Measurements from ENCODE around the gene KRT40. TPM values are rescaled to one million over a fixed set of nuclear protein-coding genes. Genes with fewer than 3 reads are reported as not detected.

The KRT40 gene
- total RNA-seq, 1 experiment from 2014 or later, result not detected

DNA sequence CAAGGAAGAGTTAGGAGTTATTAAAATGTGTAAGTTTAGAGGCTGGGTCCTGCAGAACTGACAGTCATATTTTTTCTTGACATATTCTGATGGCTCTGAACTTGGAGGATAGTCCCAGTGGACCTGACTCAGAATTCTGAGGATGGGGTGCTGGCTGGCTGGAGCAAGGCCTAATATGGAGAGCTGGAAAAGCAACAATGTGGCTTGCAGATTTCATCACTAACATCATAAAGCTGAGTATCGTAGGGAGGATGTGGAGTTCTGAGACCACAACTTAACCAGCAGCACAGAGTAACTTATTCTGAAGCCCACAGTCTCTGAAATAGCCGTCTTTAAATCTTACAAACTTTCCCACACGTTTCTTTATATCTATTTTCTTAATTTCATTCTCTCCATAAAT is 40.6 kb upstream of the KRT40 start:
- H3K27ac ChIP-seq (ENCODE audit: low read depth, low read length), result no peak overlapping the region
- H2AFZ ChIP-seq (ENCODE audit: low read depth, low read length, poor library complexity, severe bottlenecking), result no peak overlapping the region
- H3K4me1 ChIP-seq (ENCODE audit: control insufficient read depth in 1 of 2, insufficient read depth in 2 of 2, low read length in 2 of 2), result no peaks in the 10 kb centered on the region
- H3K79me2 ChIP-seq (ENCODE audit: insufficient read depth, low read length), result no peaks in the 10 kb centered on the region
- no TSS peak for BruUV-seq (replicated peaks)
- H3K4me2 ChIP-seq (ENCODE audit: low read length), result no peak overlapping the region
- H3K9ac ChIP-seq (ENCODE audit: low read length), result no peak overlapping the region
- intact Hi-C loops (cut with micrococcal nuclease), result no loop called here
- POLR2A ChIA-PET, result no interaction called here
- ATAC-seq (no peak), DNase-seq (ENCODE audit: low read depth, low spot score) (no peak)
- RAD21 ChIA-PET (ENCODE audit: low non-redundant PET in 1 of 2, low total read pairs in 2 of 2, uncharacterized antibody in 2 of 2, unreplicated experiment in 2 of 2), result no interaction called here
- no peaks in the 10 kb centered on the region for H3K27me3 ChIP-seq (ENCODE audit: insufficient read depth, low read length)
- no peaks in the 10 kb centered on the region for H3K9me2 ChIP-seq (ENCODE audit: insufficient read depth)
- H4K20me1 ChIP-seq (ENCODE audit: insufficient read depth), result no peaks in the 10 kb centered on the region
- H3K36me3 ChIP-seq (ENCODE audit: control insufficient read depth in 1 of 2, insufficient read depth in 2 of 2, low read length in 2 of 2), result no peaks in the 10 kb centered on the region; a peak in 1 of 4 replicates
- TF ChIP-seq, protein P1, sequence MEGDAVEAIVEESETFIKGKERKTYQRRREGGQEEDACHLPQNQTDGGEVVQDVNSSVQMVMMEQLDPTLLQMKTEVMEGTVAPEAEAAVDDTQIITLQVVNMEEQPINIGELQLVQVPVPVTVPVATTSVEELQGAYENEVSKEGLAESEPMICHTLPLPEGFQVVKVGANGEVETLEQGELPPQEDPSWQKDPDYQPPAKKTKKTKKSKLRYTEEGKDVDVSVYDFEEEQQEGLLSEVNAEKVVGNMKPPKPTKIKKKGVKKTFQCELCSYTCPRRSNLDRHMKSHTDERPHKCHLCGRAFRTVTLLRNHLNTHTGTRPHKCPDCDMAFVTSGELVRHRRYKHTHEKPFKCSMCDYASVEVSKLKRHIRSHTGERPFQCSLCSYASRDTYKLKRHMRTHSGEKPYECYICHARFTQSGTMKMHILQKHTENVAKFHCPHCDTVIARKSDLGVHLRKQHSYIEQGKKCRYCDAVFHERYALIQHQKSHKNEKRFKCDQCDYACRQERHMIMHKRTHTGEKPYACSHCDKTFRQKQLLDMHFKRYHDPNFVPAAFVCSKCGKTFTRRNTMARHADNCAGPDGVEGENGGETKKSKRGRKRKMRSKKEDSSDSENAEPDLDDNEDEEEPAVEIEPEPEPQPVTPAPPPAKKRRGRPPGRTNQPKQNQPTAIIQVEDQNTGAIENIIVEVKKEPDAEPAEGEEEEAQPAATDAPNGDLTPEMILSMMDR (IDR thresholded peaks at IDR 0.05 in 2 of 3, conservative IDR thresholded peaks at IDR 0.05 in 1 of 3; ENCODE audit: borderline replicate concordance in 1 of 3, insufficient read depth in 1 of 3, low read depth in 2 of 3, low read length in 2 of 3), result no peak
- TF ChIP-seq ELF1 (IDR thresholded peaks at IDR 0.05; ENCODE audit: borderline replicate concordance, low read depth), result no peak
- no peak for TF ChIP-seq RAD21 (IDR thresholded peaks at IDR 0.05; ENCODE audit: low read depth)
- TF ChIP-seq EZH2phosphoT487 (IDR thresholded peaks at IDR 0.05; ENCODE audit: borderline replicate concordance), result no peak
- TF ChIP-seq SIN3A (IDR thresholded peaks at IDR 0.05; ENCODE audit: low read depth), result no peak
- TF ChIP-seq EGR1 (IDR thresholded peaks at IDR 0.05; ENCODE audit: low read depth), result no peak
- TF ChIP-seq TCF7L2 (IDR thresholded peaks at IDR 0.05; ENCODE audit: borderline replicate concordance, extremely low read depth, insufficient read depth, insufficient read length), result no peak
- no peak for TF ChIP-seq CEBPB (IDR thresholded peaks at IDR 0.05; ENCODE audit: low read depth)
- no peak for TF ChIP-seq SRF (IDR thresholded peaks at IDR 0.05; ENCODE audit: low read depth)
- TF ChIP-seq, protein P2, sequence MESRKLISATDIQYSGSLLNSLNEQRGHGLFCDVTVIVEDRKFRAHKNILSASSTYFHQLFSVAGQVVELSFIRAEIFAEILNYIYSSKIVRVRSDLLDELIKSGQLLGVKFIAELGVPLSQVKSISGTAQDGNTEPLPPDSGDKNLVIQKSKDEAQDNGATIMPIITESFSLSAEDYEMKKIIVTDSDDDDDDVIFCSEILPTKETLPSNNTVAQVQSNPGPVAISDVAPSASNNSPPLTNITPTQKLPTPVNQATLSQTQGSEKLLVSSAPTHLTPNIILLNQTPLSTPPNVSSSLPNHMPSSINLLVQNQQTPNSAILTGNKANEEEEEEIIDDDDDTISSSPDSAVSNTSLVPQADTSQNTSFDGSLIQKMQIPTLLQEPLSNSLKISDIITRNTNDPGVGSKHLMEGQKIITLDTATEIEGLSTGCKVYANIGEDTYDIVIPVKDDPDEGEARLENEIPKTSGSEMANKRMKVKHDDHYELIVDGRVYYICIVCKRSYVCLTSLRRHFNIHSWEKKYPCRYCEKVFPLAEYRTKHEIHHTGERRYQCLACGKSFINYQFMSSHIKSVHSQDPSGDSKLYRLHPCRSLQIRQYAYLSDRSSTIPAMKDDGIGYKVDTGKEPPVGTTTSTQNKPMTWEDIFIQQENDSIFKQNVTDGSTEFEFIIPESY (IDR thresholded peaks at IDR 0.05; ENCODE audit: extremely low read depth, insufficient replicate concordance, low read length), result no peak
- TF ChIP-seq FOSL1 (IDR thresholded peaks at IDR 0.05; ENCODE audit: low read depth), result no peak
- TF ChIP-seq, protein P3, sequence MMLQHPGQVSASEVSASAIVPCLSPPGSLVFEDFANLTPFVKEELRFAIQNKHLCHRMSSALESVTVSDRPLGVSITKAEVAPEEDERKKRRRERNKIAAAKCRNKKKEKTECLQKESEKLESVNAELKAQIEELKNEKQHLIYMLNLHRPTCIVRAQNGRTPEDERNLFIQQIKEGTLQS (IDR thresholded peaks at IDR 0.05), result no peak
- TF ChIP-seq EZH2 (IDR thresholded peaks at IDR 0.05), result no peak
- no peak for TF ChIP-seq POLR2A (IDR thresholded peaks at IDR 0.05; ENCODE audit: borderline replicate concordance, extremely low read depth, insufficient read depth, insufficient read length)
- TF ChIP-seq, protein P4, sequence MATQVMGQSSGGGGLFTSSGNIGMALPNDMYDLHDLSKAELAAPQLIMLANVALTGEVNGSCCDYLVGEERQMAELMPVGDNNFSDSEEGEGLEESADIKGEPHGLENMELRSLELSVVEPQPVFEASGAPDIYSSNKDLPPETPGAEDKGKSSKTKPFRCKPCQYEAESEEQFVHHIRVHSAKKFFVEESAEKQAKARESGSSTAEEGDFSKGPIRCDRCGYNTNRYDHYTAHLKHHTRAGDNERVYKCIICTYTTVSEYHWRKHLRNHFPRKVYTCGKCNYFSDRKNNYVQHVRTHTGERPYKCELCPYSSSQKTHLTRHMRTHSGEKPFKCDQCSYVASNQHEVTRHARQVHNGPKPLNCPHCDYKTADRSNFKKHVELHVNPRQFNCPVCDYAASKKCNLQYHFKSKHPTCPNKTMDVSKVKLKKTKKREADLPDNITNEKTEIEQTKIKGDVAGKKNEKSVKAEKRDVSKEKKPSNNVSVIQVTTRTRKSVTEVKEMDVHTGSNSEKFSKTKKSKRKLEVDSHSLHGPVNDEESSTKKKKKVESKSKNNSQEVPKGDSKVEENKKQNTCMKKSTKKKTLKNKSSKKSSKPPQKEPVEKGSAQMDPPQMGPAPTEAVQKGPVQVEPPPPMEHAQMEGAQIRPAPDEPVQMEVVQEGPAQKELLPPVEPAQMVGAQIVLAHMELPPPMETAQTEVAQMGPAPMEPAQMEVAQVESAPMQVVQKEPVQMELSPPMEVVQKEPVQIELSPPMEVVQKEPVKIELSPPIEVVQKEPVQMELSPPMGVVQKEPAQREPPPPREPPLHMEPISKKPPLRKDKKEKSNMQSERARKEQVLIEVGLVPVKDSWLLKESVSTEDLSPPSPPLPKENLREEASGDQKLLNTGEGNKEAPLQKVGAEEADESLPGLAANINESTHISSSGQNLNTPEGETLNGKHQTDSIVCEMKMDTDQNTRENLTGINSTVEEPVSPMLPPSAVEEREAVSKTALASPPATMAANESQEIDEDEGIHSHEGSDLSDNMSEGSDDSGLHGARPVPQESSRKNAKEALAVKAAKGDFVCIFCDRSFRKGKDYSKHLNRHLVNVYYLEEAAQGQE (IDR thresholded peaks at IDR 0.05; ENCODE audit: low read depth), result no peak
- H3K4me3 ChIP-seq (replicated peaks in 1 of 2; ENCODE audit: low read depth in 1 of 2, low read length in 2 of 2), result no peak overlapping the region
- CTCF ChIA-PET, result no interaction called here
- peaks cover 0 to 9% of the 10 kb centered on the region in 2 experiments; a peak in 1 of 4 replicates for H3K9me3 ChIP-seq (ENCODE audit: control insufficient read depth in 1 of 2, insufficient read depth in 1 of 2, low read depth in 1 of 2, low read length in 2 of 2)

All from HCT116 (cell line).